Brain pericyte (primary cell): Measurements from ENCODE around the gene OSBPL2.
A peak's percentile ranks its signal among the peaks of the same experiment; 100 is the strongest.

Experiments used
- DNase-seq: peaks from one replicate; pipeline ENCODE4 v3.0.0-alpha.2; 2012; ENCODE audit warnings: low read depth, low spot score

The OSBPL2 gene

GRCh38 chr20:62237801-62238568 lies at the start of gene OSBPL2:
Gene OSBPL2 (plus strand): TSS chr20:62238521. CDS start chr20:62256185, 17,664 bp downstream.
- peak; percentile 95 for DNase-seq

GRCh38 chr20:62190639-62191411 lies 47.5 kb upstream of the OSBPL2 start:
- DNase-seq: no peak

GRCh38 chr20:62191781-62192559 lies 46.4 kb upstream of the OSBPL2 start:
- no peak for DNase-seq

- no peak for DNase-seq
Measured at GRCh38 chr20:62192635-62193034, 45.7 kb upstream of the OSBPL2 start.

- DNase-seq: no peak
Measured at GRCh38 chr20:62193079-62194025, 45.0 kb upstream of the OSBPL2 start.

- no peak for DNase-seq
Measured at GRCh38 chr20:62195075-62195405, 43.3 kb upstream of the OSBPL2 start.

- no peak for DNase-seq
Measured at GRCh38 chr20:62195736-62196135, 42.6 kb upstream of the OSBPL2 start.

- no peak for DNase-seq
Measured at GRCh38 chr20:62196286-62196685, 42.0 kb upstream of the OSBPL2 start.

GRCh38 chr20:62197311-62197710 lies 41.0 kb upstream of the OSBPL2 start:
- no peak for DNase-seq

GRCh38 chr20:62197801-62198200 lies 40.5 kb upstream of the OSBPL2 start:
- no peak for DNase-seq

GRCh38 chr20:62198496-62198895 lies 39.8 kb upstream of the OSBPL2 start:
- DNase-seq: no peak

- DNase-seq: no peak
Measured at GRCh38 chr20:62198931-62199330, 39.4 kb upstream of the OSBPL2 start.

- DNase-seq: no peak
Measured at GRCh38 chr20:62200491-62201172, 37.7 kb upstream of the OSBPL2 start.

GRCh38 chr20:62201173-62202082 lies 36.9 kb upstream of the OSBPL2 start:
- DNase-seq: no peak

GRCh38 chr20:62202083-62202395 lies 36.3 kb upstream of the OSBPL2 start:
- DNase-seq: no peak

- no peak for DNase-seq
Measured at GRCh38 chr20:62202676-62203377, 35.5 kb upstream of the OSBPL2 start.

- DNase-seq: no peak
Measured at GRCh38 chr20:62203378-62204030, 34.8 kb upstream of the OSBPL2 start.

- DNase-seq: no peak
Measured at GRCh38 chr20:62205618-62206387, 32.5 kb upstream of the OSBPL2 start.
